MCF 10A (cell line): Measurements from ENCODE around the gene DENND4C. TPM values are rescaled to one million over a fixed set of nuclear protein-coding genes. Genes with fewer than 3 reads are reported as not detected.
A peak's percentile ranks its signal among the peaks of the same experiment; 100 is the strongest.

Source experiments
- BruUV-seq: library from RNA; stranded (reverse); fragments of 400-500 nt; replicated peaks from 2 replicates; lab custom pipeline; 2021; lab: Mats Ljungman, UMichigan
- CTCF ChIA-PET: fragments of 300-600 bp; sonication (Branson Sonifier 250); formaldehyde crosslinking; extraction: SDS; loops from one replicate; lab custom pipeline; 2021; ENCODE audit warnings: antibody characterized with exemption, inconsistent platforms; lab: Yijun Ruan, JAX
- POLR2A ChIA-PET: fragments of 300-600, 350-650 bp; sonication (Branson Sonifier 250); formaldehyde crosslinking; extraction: SDS; loops from one replicate; lab custom pipeline; 2020; ENCODE audit warnings: antibody characterized with exemption, inconsistent platforms; lab: Yijun Ruan, JAX
- DNase-seq: peaks from one replicate; pipeline ENCODE4 v3.0.0-alpha.2; 2018; ENCODE audit not compliant: unreplicated experiment
- H3K27ac Mint-ChIP-seq: one replicate; pipeline ENCODE4 v1.8.0; 2022; ENCODE audit warnings: mild to moderate bottlenecking, low read depth, mixed read lengths; ENCODE audit not compliant: unreplicated experiment
- H3K27me3 Mint-ChIP-seq: one replicate; pipeline ENCODE4 v1.8.0; 2022; ENCODE audit warnings: mixed read lengths; ENCODE audit not compliant: insufficient read depth, unreplicated experiment
- H3K36me3 Mint-ChIP-seq: one replicate; pipeline ENCODE4 v1.8.0; 2022; ENCODE audit warnings: mild to moderate bottlenecking, moderate library complexity, mixed read lengths; ENCODE audit not compliant: insufficient read depth, unreplicated experiment
- H3K4me1 Mint-ChIP-seq: one replicate; pipeline ENCODE4 v1.8.0; 2022; ENCODE audit warnings: mixed read lengths; ENCODE audit not compliant: insufficient read depth, unreplicated experiment
- H3K4me3 Mint-ChIP-seq: one replicate; pipeline ENCODE4 v1.8.0; 2022; ENCODE audit warnings: mild to moderate bottlenecking, moderate library complexity, mixed read lengths; ENCODE audit not compliant: unreplicated experiment
- H3K9me3 Mint-ChIP-seq: one replicate; pipeline ENCODE4 v1.8.0; 2022; ENCODE audit warnings: mixed read lengths; ENCODE audit not compliant: unreplicated experiment
- CTCF ChIP-seq: fragments of 200-600 bp; IDR thresholded peaks from one replicate; pipeline ENCODE4 v1.8.0; 2022; ENCODE audit warnings: antibody characterized with exemption, mild to moderate bottlenecking; ENCODE audit not compliant: unreplicated experiment
- intact Hi-C: fragments of 100-400 bp; cut with micrococcal nuclease; formaldehyde crosslinking; loops from 2 replicates; pipeline ENCODE4 v1.14.1; 2022
- total RNA-seq: library from RNA; stranded (reverse); gene quantifications from 2 replicates; pipeline ENCODE4 v1.2.3, GENCODE V29; 2022

DENND4C gene
- total RNA-seq, 1 experiment from 2014 or later = 26.4 TPM

DNA sequence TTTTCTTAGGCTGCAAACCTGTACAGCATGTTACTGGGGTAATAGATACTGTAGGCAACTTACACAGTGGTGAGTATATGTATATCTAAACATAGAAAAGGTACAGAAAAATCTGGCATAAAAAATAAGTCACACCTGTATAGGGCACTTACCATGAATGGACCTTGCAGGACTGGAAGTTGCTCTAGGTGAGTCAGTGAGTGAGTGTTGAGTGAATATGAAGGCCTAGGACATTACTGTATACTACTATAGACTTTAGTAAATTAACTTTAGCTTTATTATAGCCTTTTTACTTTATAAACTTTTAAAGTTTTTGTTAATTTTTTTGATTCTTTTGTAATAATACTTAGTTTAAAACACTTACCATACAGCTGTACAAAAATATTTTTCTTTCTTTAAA, 51.3 kb downstream of the DENND4C start:
- H3K4me1 Mint-ChIP-seq = peaks cover 5% of the 10 kb centered on the region
- no peak overlapping the region for H3K27ac Mint-ChIP-seq
- ChIA-PET POLR2A (interaction anchor here (0.6 kb wide), 1 partner anchor 193 kb away, joined by 3 read pairs; no protein-coding TSS in a partner anchor), CTCF (interaction anchor here (1.0 kb wide), 1 partner anchor 12 kb away, joined by 3 read pairs; no protein-coding TSS in a partner anchor)
- intact Hi-C loops = no loop called here
- H3K4me3 Mint-ChIP-seq = no peak overlapping the region
- no peaks in the 10 kb centered on the region for H3K27me3 Mint-ChIP-seq
- no TSS peak for BruUV-seq
- no peaks in the 10 kb centered on the region for H3K9me3 Mint-ChIP-seq
- H3K36me3 Mint-ChIP-seq = peaks cover 13% of the 10 kb centered on the region
- DNase-seq = no peak
- TF ChIP-seq CTCF = no peak

DNA sequence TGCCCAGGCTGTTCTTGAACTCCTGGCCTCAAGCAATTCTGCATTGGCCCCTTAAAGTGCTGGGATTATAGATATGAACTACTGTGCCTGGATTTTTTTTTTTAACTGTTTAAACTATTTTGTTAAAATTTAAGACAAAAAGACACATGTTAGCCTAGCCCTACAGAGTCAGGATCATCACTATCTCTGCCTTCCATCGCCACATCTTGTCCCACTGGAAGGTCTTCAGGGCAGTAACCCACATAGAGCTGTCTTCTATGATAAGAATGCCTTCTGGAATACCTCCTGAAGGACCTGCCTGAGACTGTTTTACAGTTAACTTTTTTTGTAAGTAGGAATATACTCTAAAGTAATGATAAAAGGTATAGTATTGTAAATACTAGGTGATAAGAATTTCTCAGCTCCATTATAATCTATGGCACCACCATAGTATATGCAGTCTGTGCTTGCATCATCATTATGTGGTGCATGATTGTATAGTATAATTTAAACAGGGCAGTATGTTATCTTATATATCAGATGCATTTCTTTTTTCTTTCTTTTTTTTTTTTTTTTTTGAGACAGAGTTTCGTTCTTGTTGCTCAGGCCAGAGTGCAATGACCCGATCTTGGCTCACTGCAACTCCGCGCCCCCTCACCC, 52.7 kb downstream of the DENND4C start:
- Mint-ChIP-seq H3K4me1 (peaks cover 5% of the 10 kb centered on the region), H3K27ac (no peak overlapping the region), H3K4me3 (no peak overlapping the region), H3K27me3 (no peaks in the 10 kb centered on the region), H3K36me3 (peaks cover 20% of the 10 kb centered on the region), H3K9me3 (no peaks in the 10 kb centered on the region)
- DNase-seq = no peak
- no peak for TF ChIP-seq CTCF
- no TSS peak for BruUV-seq
- intact Hi-C loops = no loop called here
- ChIA-PET CTCF (no interaction called here), POLR2A (interaction anchor here (1.5 kb wide), 1 partner anchor 15 kb away, joined by 3 read pairs; no protein-coding TSS in a partner anchor)

GRCh38 chr9:19284729-19285128, 54.2 kb downstream of the DENND4C start:
- ChIA-PET POLR2A (interaction anchor here (0.9 to 2.4 kb wide), 2 partner anchors 11 to 54 kb away, joined by 5 to 7 read pairs; partner anchors contain the start of gene DENND4C), CTCF (interaction anchor here (0.7 kb wide), 1 partner anchor 866 kb away, joined by 5 read pairs; no protein-coding TSS in a partner anchor)
- Mint-ChIP-seq H3K27ac (no peak overlapping the region), H3K36me3 (peaks cover 27% of the 10 kb centered on the region), H3K9me3 (no peaks in the 10 kb centered on the region), H3K27me3 (no peaks in the 10 kb centered on the region), H3K4me1 (peaks cover 5% of the 10 kb centered on the region), H3K4me3 (no peak overlapping the region)
- DNase-seq = no peak
- intact Hi-C loops = loop anchor here (5.0 kb wide), 1 partner anchor 52 kb away; the partner anchor contains the start of gene DENND4C
- no TSS peak for BruUV-seq
- no peak for TF ChIP-seq CTCF

DNA sequence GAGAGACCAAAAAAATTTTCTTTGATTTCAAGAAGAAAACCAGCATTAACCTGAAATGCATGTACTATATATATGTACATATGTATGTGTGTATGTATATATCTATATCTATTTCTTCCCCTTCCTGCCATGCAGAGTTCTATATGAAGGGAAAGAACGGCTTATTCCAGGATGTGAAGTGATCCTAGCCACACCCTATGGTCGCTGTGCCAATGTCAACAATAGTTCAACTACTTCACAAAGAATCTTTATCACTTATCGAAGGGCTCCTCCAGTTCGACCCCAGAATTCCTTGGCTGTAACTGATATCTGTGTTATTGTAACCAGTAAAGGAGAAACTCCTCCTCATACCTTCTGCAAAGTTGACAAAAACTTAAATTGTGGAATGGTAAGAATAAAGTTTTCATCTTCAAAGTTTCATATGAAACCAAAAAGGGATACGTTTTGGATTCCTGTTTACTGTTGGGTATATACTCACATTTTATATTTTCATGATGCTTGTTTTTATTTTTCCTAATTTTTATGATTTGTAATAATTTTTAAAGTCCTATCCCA, 56.2 kb downstream of the DENND4C start:
- H3K9me3 Mint-ChIP-seq = no peaks in the 10 kb centered on the region
- no TSS peak for BruUV-seq
- TF ChIP-seq CTCF = no peak
- H3K27ac Mint-ChIP-seq = no peak overlapping the region
- H3K4me1 Mint-ChIP-seq = peaks cover 5% of the 10 kb centered on the region
- no peaks in the 10 kb centered on the region for H3K27me3 Mint-ChIP-seq
- ChIA-PET CTCF (no interaction called here), POLR2A (interaction anchor here (0.7 to 2.4 kb wide), 2 partner anchors 56 to 72 kb away, joined by 4 to 7 read pairs; partner anchors contain the start of gene DENND4C)
- intact Hi-C loops = loop anchor here (5.0 kb wide), 1 partner anchor 54 kb away; the partner anchor contains the start of gene DENND4C
- peaks cover 44% of the 10 kb centered on the region for H3K36me3 Mint-ChIP-seq
- H3K4me3 Mint-ChIP-seq = no peak overlapping the region
- peak; percentile 65 for DNase-seq
